KMS-11 (cell line): ENCODE results near the gene SERPINB1.
"Not testable (repeated sequence)": the region's sequence is repeated elsewhere in the genome, so short reads cannot be mapped to it uniquely, and the experiment has no call there.

Experiments used
- H2AFZ ChIP-seq: fragments of 200-600 bp; sonication (generic); 2 replicates; pipeline ENCODE4 v1.6.1; 2016; ENCODE audit warnings: antibody characterized with exemption, mixed run types, low read depth
- H3K27ac ChIP-seq: fragments of 200-600 bp; sonication (generic); 2 replicates; pipeline ENCODE4 v1.6.1; 2016; ENCODE audit warnings: mild to moderate bottlenecking, mixed run types
- H3K27me3 ChIP-seq: fragments of 200-600 bp; sonication (generic); 2 replicates; pipeline ENCODE4 v1.6.1; 2017; ENCODE audit warnings: mild to moderate bottlenecking, low read depth, mixed run types, moderate library complexity; ENCODE audit not compliant: insufficient read depth
- H3K36me3 ChIP-seq: fragments of 200-600 bp; sonication (generic); 2 replicates; pipeline ENCODE4 v1.6.1; 2017; ENCODE audit warnings: mild to moderate bottlenecking, mixed run types; ENCODE audit not compliant: insufficient read depth
- H3K4me1 ChIP-seq: fragments of 200-600 bp; sonication (generic); 2 replicates; pipeline ENCODE4 v1.6.1; 2016; ENCODE audit warnings: mild to moderate bottlenecking, low read depth, mixed run types; ENCODE audit not compliant: poor library complexity, severe bottlenecking
- H3K4me2 ChIP-seq: fragments of 200-600 bp; sonication (generic); 2 replicates; pipeline ENCODE4 v1.7.0; 2016; ENCODE audit warnings: mild to moderate bottlenecking, mixed run types
- H3K4me3 ChIP-seq: fragments of 200-600 bp; sonication (generic); IDR thresholded peaks from 2 replicates; pipeline ENCODE4 v1.6.1; 2017; ENCODE audit warnings: low read depth, low read length, mixed read lengths; ENCODE audit not compliant: insufficient read depth
- H3K79me2 ChIP-seq: fragments of 200-600 bp; sonication (generic); 2 replicates; pipeline ENCODE4 v1.6.1; 2016; ENCODE audit warnings: low read depth, mixed run types; ENCODE audit not compliant: insufficient read depth
- H3K9ac ChIP-seq: fragments of 200-600 bp; sonication (generic); 2 replicates; pipeline ENCODE4 v1.6.1; 2016; ENCODE audit warnings: mild to moderate bottlenecking, mixed run types
- H4K20me1 ChIP-seq: fragments of 200-600 bp; sonication (generic); 2 replicates; pipeline ENCODE4 v1.6.1; 2016; ENCODE audit warnings: mild to moderate bottlenecking, mixed run types; ENCODE audit not compliant: insufficient read depth
- CTCF ChIP-seq: fragments of 200-600 bp; sonication (generic); conservative IDR thresholded peaks from 2 replicates; pipeline ENCODE4 v1.6.1; 2017; ENCODE audit warnings: low read depth, mild to moderate bottlenecking, antibody characterized with exemption, low read length, moderate library complexity, mixed read lengths

The SERPINB1 gene

GRCh38 chr6:2854396-2854982 is 12.8 kb upstream of the SERPINB1 start:
- H2AFZ ChIP-seq = no peak overlapping the region
- H3K4me1 ChIP-seq = peaks cover 14% of the 10 kb centered on the region
- H4K20me1 ChIP-seq = no peaks in the 10 kb centered on the region
- TF ChIP-seq CTCF = no peak
- H3K27me3 ChIP-seq = no peaks in the 10 kb centered on the region
- no peaks in the 10 kb centered on the region for H3K36me3 ChIP-seq
- H3K27ac ChIP-seq = no peak overlapping the region
- no peak overlapping the region for H3K9ac ChIP-seq
- no peak overlapping the region for H3K4me3 ChIP-seq
- no peak overlapping the region for H3K4me2 ChIP-seq
- H3K79me2 ChIP-seq = no peaks in the 10 kb centered on the region

- Histone ChIP-seq H3K4me1 (peaks cover 8% of the 10 kb centered on the region), H3K4me2 (no peak overlapping the region), H3K36me3 (no peaks in the 10 kb centered on the region), H2AFZ (no peak overlapping the region), H3K79me2 (no peaks in the 10 kb centered on the region), H3K27ac (no peak overlapping the region), H4K20me1 (no peaks in the 10 kb centered on the region), H3K9ac (no peak overlapping the region), H3K27me3 (no peaks in the 10 kb centered on the region), H3K4me3 (no peak overlapping the region)
- TF ChIP-seq CTCF = no peak
These were observed 12.2 kb upstream of the SERPINB1 start for GRCh38 chr6:2853769-2854395.

- H2AFZ ChIP-seq, H4K20me1 ChIP-seq, H3K27ac ChIP-seq, H3K79me2 ChIP-seq, H3K27me3 ChIP-seq, H3K4me1 ChIP-seq, H3K4me3 ChIP-seq, H3K36me3 ChIP-seq, H3K4me2 ChIP-seq, H3K9ac ChIP-seq: not testable (repeated sequence)
These were observed 11.7 kb upstream of the SERPINB1 start for GRCh38 chr6:2853378-2853768.

- Histone ChIP-seq H3K27me3 (no peaks in the 10 kb centered on the region), H3K36me3 (no peaks in the 10 kb centered on the region), H3K4me1 (no peaks in the 10 kb centered on the region), H4K20me1 (no peaks in the 10 kb centered on the region), H3K27ac (no peak overlapping the region), H2AFZ (no peak overlapping the region), H3K4me2 (no peak overlapping the region), H3K9ac (no peak overlapping the region), H3K4me3 (no peak overlapping the region), H3K79me2 (no peaks in the 10 kb centered on the region)
- no peak for TF ChIP-seq CTCF
These were observed 11.3 kb upstream of the SERPINB1 start for GRCh38 chr6:2852921-2853322.

GRCh38 chr6:2852514-2852855 is 10.8 kb upstream of the SERPINB1 start:
- no peak overlapping the region for H3K27ac ChIP-seq
- H3K4me1 ChIP-seq = no peaks in the 10 kb centered on the region
- H3K79me2 ChIP-seq = no peaks in the 10 kb centered on the region

More at GRCh38 chr6:2852514-2852855, 10.8 kb upstream of the SERPINB1 start:
- Histone ChIP-seq H4K20me1 (no peaks in the 10 kb centered on the region), H3K27me3 (no peaks in the 10 kb centered on the region), H2AFZ (no peak overlapping the region), H3K36me3 (no peaks in the 10 kb centered on the region), H3K9ac (no peak overlapping the region), H3K4me2 (no peak overlapping the region), H3K4me3 (no peak overlapping the region)
- no peak for TF ChIP-seq CTCF
